K562 (cell line): ENCODE data around the gene RASSF6. TPM values are rescaled to one million over a fixed set of nuclear protein-coding genes. Genes with fewer than 3 reads are reported as not detected.

Experiments
- ATAC-seq: fragments of 200-7000 bp; cut with Tn5 transposase; 3 replicates; pipeline ENCODE4 v1.9.1; 2020; ENCODE audit warnings: moderate library complexity
- BruUV-seq: library from RNA; stranded (reverse); fragments of 400-500 nt; replicated peaks from 2 replicates; lab custom pipeline; 2021; lab: Mats Ljungman, UMichigan
- CTCF ChIA-PET: fragments of 300-600 bp; formaldehyde crosslinking; extraction: SDS; loops from one replicate; lab custom pipeline; 2021; ENCODE audit warnings: low intra/inter-chr PET ratio; lab: Yijun Ruan, JAX
- POLR2A ChIA-PET: fragments of 300-600, 350-650 bp; sonication (Branson Sonifier 250); formaldehyde crosslinking; extraction: SDS; loops from one replicate; lab custom pipeline; 2021; ENCODE audit warnings: antibody characterized with exemption, inconsistent platforms; lab: Yijun Ruan, JAX
- DNase-seq, 4 experiments: peaks; one replicate each; pipeline versions ENCODE4 v3.0.0 to v3.0.0-alpha.2; 2011 to 2018; ENCODE audit warnings: low spot score in 3 of 4, mixed read lengths in 3 of 4; ENCODE audit errors: extremely low read depth in 1 of 4
- FAIRE-seq: peaks from 2 replicates; lab custom pipeline; 2011; peaks lifted over from hg19 to GRCh38; lab: Jason Lieb, UNC
- H2AFZ ChIP-seq: 2 replicates; pipeline ENCODE4 v1.6.0; 2011; ENCODE audit warnings: low read depth, low read length, control low read depth, inconsistent platforms
- H3K27ac ChIP-seq: fragments of 200-600 bp; 3 replicates; pipeline ENCODE4 v1.8.0; 2011; ENCODE audit warnings: low read depth, mild to moderate bottlenecking, control low read depth, inconsistent platforms, low read length, moderate library complexity, mixed read lengths; ENCODE audit errors: extremely low read depth
- H3K27me3 ChIP-seq, 2 experiments: fragments of 300-600 bp in 1 of 2; 2 replicates in 1 of 2; 3 replicates in 1 of 2; pipeline versions ENCODE4 v1.6.0 to v1.8.0; 2011; ENCODE audit warnings: inconsistent platforms in 2 of 2, low read length in 2 of 2, mild to moderate bottlenecking in 1 of 2, mixed read lengths in 1 of 2, moderate library complexity in 1 of 2; ENCODE audit not compliant: control insufficient read depth in 2 of 2, insufficient read depth in 2 of 2
- H3K36me3 ChIP-seq: fragments of 300-600 bp; 3 replicates; pipeline ENCODE4 v1.8.0; 2011; ENCODE audit warnings: mild to moderate bottlenecking, low read length, inconsistent platforms; ENCODE audit not compliant: control insufficient read depth, insufficient read depth
- H3K4me1 ChIP-seq, 2 experiments: fragments of 200-600 bp in 1 of 2; replicated peaks in 1 of 2; 2 replicates in 1 of 2; 3 replicates in 1 of 2; pipeline versions ENCODE4 v1.5.1 to v1.8.0; 2011; ENCODE audit warnings: inconsistent platforms in 2 of 2, low read length in 2 of 2, mild to moderate bottlenecking in 1 of 2, mixed read lengths in 1 of 2, moderate library complexity in 1 of 2; ENCODE audit not compliant: control insufficient read depth in 2 of 2, insufficient read depth in 2 of 2
- H3K4me2 ChIP-seq: 2 replicates; pipeline ENCODE4 v1.6.1; 2011; ENCODE audit warnings: low read length, control low read depth, inconsistent platforms, mixed read lengths; ENCODE audit not compliant: insufficient read depth
- H3K4me3 ChIP-seq: fragments of 200-600 bp; sonication (generic), shearing (Covaris generic); 2 replicates; pipeline ENCODE4 v1.5.1; 2016; ENCODE audit warnings: control low read depth, inconsistent platforms
- H3K79me2 ChIP-seq: fragments of 200-600 bp; 3 replicates; pipeline ENCODE4 v1.8.0; 2011; ENCODE audit warnings: low read length, inconsistent platforms; ENCODE audit not compliant: control insufficient read depth, insufficient read depth
- H3K9ac ChIP-seq, 2 experiments: 2 replicates each; pipeline versions ENCODE4 v1.6.0 to v1.6.1; 2011; ENCODE audit warnings: low read depth in 2 of 2, low read length in 2 of 2, control low read depth in 1 of 2, inconsistent platforms in 1 of 2, mild to moderate bottlenecking in 1 of 2, mixed read lengths in 1 of 2; ENCODE audit not compliant: insufficient read depth in 1 of 2
- H3K9me1 ChIP-seq: one replicate; pipeline ENCODE4 v1.6.0; 2011; ENCODE audit warnings: inconsistent platforms, mild to moderate bottlenecking, low read length, moderate library complexity; ENCODE audit not compliant: control insufficient read depth, insufficient read depth
- H3K9me3 ChIP-seq: replicated peaks from 2 replicates; pipeline ENCODE4 v1.5.1; 2011; ENCODE audit warnings: low read depth, low read length, inconsistent platforms; ENCODE audit not compliant: control insufficient read depth, insufficient read depth
- H4K20me1 ChIP-seq: replicated peaks from 2 replicates; pipeline ENCODE4 v1.6.1; 2011; ENCODE audit warnings: low read length, inconsistent platforms, mixed read lengths; ENCODE audit not compliant: control insufficient read depth, insufficient read depth
- CBFB ChIP-seq: sonication (generic); formaldehyde crosslinking; IDR thresholded peaks from 2 replicates; pipeline ENCODE4 v1.4.0; 2020; ENCODE audit warnings: mild to moderate bottlenecking, missing genetic modification reagents
- CREBBP ChIP-seq: IDR thresholded peaks from one replicate; pipeline ENCODE4 v1.6.1; 2012; ENCODE audit warnings: low read depth, mild to moderate bottlenecking, control low read depth, inconsistent platforms, low read length
- ESRRB ChIP-seq: fragments of 250-450 bp; sonication (Bioruptor Pico); IDR thresholded peaks from 2 replicates; pipeline ENCODE4 v1.5.0; 2020; ENCODE audit warnings: mild to moderate bottlenecking, moderate library complexity, borderline replicate concordance
- HES1 ChIP-seq: fragments of 450-650 bp; IDR thresholded peaks from 2 replicates; pipeline ENCODE4 v1.6.1; 2016; ENCODE audit warnings: low read depth, mild to moderate bottlenecking, moderate library complexity
- HEY1 ChIP-seq: fragments of 250-450 bp; sonication (Bioruptor Pico); IDR thresholded peaks from 2 replicates; pipeline ENCODE4 v1.5.0; 2020; ENCODE audit warnings: mild to moderate bottlenecking, moderate library complexity, borderline replicate concordance
- ILK ChIP-seq: fragments of 450-650 bp; IDR thresholded peaks from 2 replicates; pipeline ENCODE4 v1.6.1; 2016; ENCODE audit warnings: missing genetic modification characterization, low read depth, mild to moderate bottlenecking, missing compliant biosample characterization, moderate library complexity, borderline replicate concordance
- IRF9 ChIP-seq: fragments of 450-650 bp; IDR thresholded peaks from 2 replicates; pipeline ENCODE4 v1.6.1; 2016; ENCODE audit warnings: missing biosample characterization, missing genetic modification characterization
- NR2C2 ChIP-seq, 2 experiments: fragments of 200-800 bp in 1 of 2; sonication (Bioruptor generic) in 1 of 2; sonication (generic) in 1 of 2; formaldehyde crosslinking in 1 of 2; IDR thresholded peaks; 2 replicates each; pipeline versions ENCODE4 v1.6.1 to v1.8.0; 2016 to 2022; ENCODE audit warnings: mild to moderate bottlenecking in 1 of 2, missing compliant biosample characterization in 1 of 2, missing genetic modification characterization in 1 of 2, missing genetic modification reagents in 1 of 2
- RBM25 ChIP-seq: fragments of 200-400 bp; formaldehyde crosslinking; IDR thresholded peaks from 2 replicates; pipeline ENCODE4 v1.6.1; 2018; ENCODE audit warnings: low read length, low read depth, moderate library complexity; ENCODE audit not compliant: severe bottlenecking
- SMARCA4 ChIP-seq: fragments of 450-650 bp; IDR thresholded peaks from 2 replicates; pipeline ENCODE4 v1.6.1; 2016
- THAP12 ChIP-seq: fragments of 250-450 bp; sonication (Bioruptor Pico); IDR thresholded peaks from 2 replicates; pipeline ENCODE4 v1.9.0; 2021; ENCODE audit warnings: mild to moderate bottlenecking, inconsistent platforms
- USF2 ChIP-seq: sonication (generic); formaldehyde crosslinking; IDR thresholded peaks from 2 replicates; pipeline ENCODE4 v1.5.0; 2020; ENCODE audit warnings: missing genetic modification reagents
- ZC3H8 ChIP-seq: fragments of 450-650 bp; IDR thresholded peaks from 2 replicates; pipeline ENCODE4 v1.6.1; 2017
- ZNF766 ChIP-seq: fragments of 200-800 bp; sonication (Bioruptor generic); conservative IDR thresholded peaks from 2 replicates; pipeline ENCODE4 v1.6.1; 2016; ENCODE audit warnings: missing genetic modification characterization, missing compliant biosample characterization
- ZNF77 ChIP-seq: fragments of 250-450 bp; sonication (Bioruptor Pico); IDR thresholded peaks from 2 replicates; pipeline ENCODE4 v1.5.0; 2020
- WGBS: fragments of 100-300 bp; shearing (Covaris generic); methylation state at CpG from one replicate; pipeline ENCODE4 v1.1.6; 2016; ENCODE audit warnings: low coverage, mixed read lengths; ENCODE audit not compliant: insufficient coverage; ENCODE audit errors: missing lambda C conversion rate; 5-methylcytosine and 5-hydroxymethylcytosine counted together
- in situ Hi-C: fragments of 300-500 bp; cut with MboI; formaldehyde crosslinking; loops from 4 replicates; pipeline ENCODE4 v1.15.0; 2018; ENCODE audit warnings: inconsistent platforms, mixed read lengths
- intact Hi-C: fragments of 100-400 bp; cut with micrococcal nuclease; formaldehyde crosslinking; loops from 2 replicates; pipeline ENCODE4 v1.14.2; 2022
- polyA plus RNA-seq, 8 experiments: library from polyadenylated mRNA; depleted of rRNA in 4 of 8; stranded (reverse) in 5 of 8; unstranded in 3 of 8; fragments of >200 nt; fragmentation: Nextera tagmentation in 2 of 8; fragmentation: Illumina TruSeq in 1 of 8; extraction: Ambion mirVana in 2 of 8; extraction: Trizol in 1 of 8; gene quantifications; 2 replicates each; pipeline versions ENCODE4 v1.2.1 to v1.2.3, GENCODE V29; 2011 to 2014; ENCODE audit warnings: inconsistent platforms in 1 of 8, missing spikeins in 1 of 8
- total RNA-seq, 7 experiments: library from RNA; depleted of rRNA in 6 of 7; stranded (reverse); fragments of >200 nt in 6 of 7; fragmentation: Illumina TruSeq in 2 of 7; extraction: Trizol in 2 of 7; gene quantifications; 2 replicates each; pipeline versions ENCODE4 v1.2.1 to v1.2.3, GENCODE V29; 2011 to 2021; ENCODE audit warnings: low replicate concordance in 1 of 7
- TF ChIP-seq, protein P1 (sequence below): sonication (generic); formaldehyde crosslinking; IDR thresholded peaks from 2 replicates; pipeline ENCODE4 v1.8.0; 2022; ENCODE audit warnings: mild to moderate bottlenecking, missing genetic modification reagents, borderline replicate concordance

The RASSF6 gene
- total and polyA plus RNA-seq, 9 of the 15 experiments (the other 6 are each of a cell fraction or from before 2014, with no cell fraction given): under 0.01 to 0.25 (median 0.06) TPM; not detected in 1

- FAIRE-seq: no peak
- no peak for DNase-seq
- Histone ChIP-seq H3K4me1 (no peaks in the 10 kb centered on the region), H2AFZ (no peak overlapping the region), H3K79me2 (no peaks in the 10 kb centered on the region), H3K9ac (no peak overlapping the region), H3K9me1 (no peaks in the 10 kb centered on the region), H3K4me2 (no peak overlapping the region), H3K4me3 (no peak overlapping the region), H3K27me3 (no peaks in the 10 kb centered on the region), H4K20me1 (no peaks in the 10 kb centered on the region), H3K27ac (no peak overlapping the region), H3K36me3 (no peaks in the 10 kb centered on the region), H3K9me3 (no peaks in the 10 kb centered on the region)
- intact Hi-C loops (no loop called here), in situ Hi-C loops (no loop called here)
- 5% methylated on average over 2 of the region's 2 CpGs for WGBS
- ChIA-PET POLR2A (interaction anchor here (0.6 kb wide), 1 partner anchor 919 kb away, joined by 3 read pairs; no protein-coding TSS in a partner anchor), CTCF (no interaction called here)
- BruUV-seq: no TSS peak
- no peak for ATAC-seq
- no peak for TF ChIP-seq HEY1 (CRISPR knock-in tag)
- no peak for TF ChIP-seq USF2 (CRISPR knock-in tag)
- TF ChIP-seq NR2C2 (CRISPR knock-in tag; IDR thresholded peaks at IDR 0.05): no peak
- no peak for TF ChIP-seq NR2C2 (tag; IDR thresholded peaks at IDR 0.05)
- TF ChIP-seq ILK (tag): no peak
- no peak for TF ChIP-seq ZC3H8
- no peak for TF ChIP-seq IRF9 (tag)
- no peak for TF ChIP-seq RBM25
- no peak for TF ChIP-seq CBFB
- TF ChIP-seq CREBBP: no peak
- no peak for TF ChIP-seq HES1
- TF ChIP-seq SMARCA4: no peak
- no peak for TF ChIP-seq ZNF766
- no peak for TF ChIP-seq ESRRB (CRISPR knock-in tag)
- TF ChIP-seq ZNF77: no peak
- TF ChIP-seq THAP12: no peak
- TF ChIP-seq, protein P1, sequence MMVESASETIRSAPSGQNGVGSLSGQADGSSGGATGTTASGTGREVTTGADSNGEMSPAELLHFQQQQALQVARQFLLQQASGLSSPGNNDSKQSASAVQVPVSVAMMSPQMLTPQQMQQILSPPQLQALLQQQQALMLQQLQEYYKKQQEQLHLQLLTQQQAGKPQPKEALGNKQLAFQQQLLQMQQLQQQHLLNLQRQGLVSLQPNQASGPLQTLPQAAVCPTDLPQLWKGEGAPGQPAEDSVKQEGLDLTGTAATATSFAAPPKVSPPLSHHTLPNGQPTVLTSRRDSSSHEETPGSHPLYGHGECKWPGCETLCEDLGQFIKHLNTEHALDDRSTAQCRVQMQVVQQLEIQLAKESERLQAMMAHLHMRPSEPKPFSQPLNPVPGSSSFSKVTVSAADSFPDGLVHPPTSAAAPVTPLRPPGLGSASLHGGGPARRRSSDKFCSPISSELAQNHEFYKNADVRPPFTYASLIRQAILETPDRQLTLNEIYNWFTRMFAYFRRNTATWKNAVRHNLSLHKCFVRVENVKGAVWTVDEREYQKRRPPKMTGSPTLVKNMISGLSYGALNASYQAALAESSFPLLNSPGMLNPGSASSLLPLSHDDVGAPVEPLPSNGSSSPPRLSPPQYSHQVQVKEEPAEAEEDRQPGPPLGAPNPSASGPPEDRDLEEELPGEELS (CRISPR knock-in tag): no peak
These were observed 36.6 kb downstream of the RASSF6 start for GRCh38 chr4:73583666-73584065.
